HepG2 (cell line): Measurements from ENCODE around the gene BFAR. TPM values are rescaled to one million over a fixed set of nuclear protein-coding genes. Genes with fewer than 3 reads are reported as not detected.
A peak's percentile ranks its signal among the peaks of the same experiment; 100 is the strongest.

Experiments used
- ATAC-seq: fragments of 200-7000 bp; cut with Tn5 transposase; 3 replicates; pipeline ENCODE4 v1.9.1; 2020; ENCODE audit warnings: mild to moderate bottlenecking, moderate library complexity
- BruUV-seq: library from RNA; stranded (reverse); fragments of 400-500 nt; replicated peaks from 2 replicates; lab custom pipeline; 2021; lab: Mats Ljungman, UMichigan
- CTCF ChIA-PET: fragments of 300-600 bp; formaldehyde crosslinking; extraction: SDS; loops from one replicate; lab custom pipeline; 2021; ENCODE audit warnings: low total read pairs, inconsistent platforms, low intra/inter-chr PET ratio; lab: Yijun Ruan, JAX
- POLR2A ChIA-PET: fragments of 350-600 bp; sonication (Branson Sonifier 250); formaldehyde crosslinking; loops from one replicate; lab custom pipeline; 2020; ENCODE audit warnings: antibody characterized with exemption, inconsistent platforms; lab: Yijun Ruan, JAX
- DNase-seq: peaks from one replicate; pipeline ENCODE4 v3.0.0-alpha.2; 2015; ENCODE audit warnings: low spot score
- FAIRE-seq: peaks from 3 replicates; lab custom pipeline; 2011; peaks lifted over from hg19 to GRCh38; lab: Jason Lieb, UNC
- H2AFZ ChIP-seq: one replicate; pipeline ENCODE4 v1.6.1; 2011; ENCODE audit warnings: low read length, inconsistent platforms
- H3K27ac ChIP-seq: fragments of 300-600 bp; 3 replicates; pipeline ENCODE4 v1.8.0; 2011; ENCODE audit warnings: mixed run types, mild to moderate bottlenecking, mixed read lengths, low read length, inconsistent platforms; ENCODE audit not compliant: insufficient read depth; ENCODE audit errors: extremely low read length
- H3K27me3 ChIP-seq, 2 experiments: fragments of 200-600 bp in 1 of 2; 2 replicates in 1 of 2; 3 replicates in 1 of 2; pipeline versions ENCODE4 v1.6.0 to v1.8.0; 2011; ENCODE audit warnings: low read length in 2 of 2, mild to moderate bottlenecking in 2 of 2, moderate library complexity in 2 of 2, inconsistent platforms in 1 of 2; ENCODE audit not compliant: insufficient read depth in 2 of 2, control insufficient read depth in 1 of 2
- H3K36me3 ChIP-seq, 2 experiments: fragments of 200-600 bp in 1 of 2; replicated peaks in 1 of 2; 2 replicates in 1 of 2; 3 replicates in 1 of 2; pipeline versions ENCODE4 v1.5.1 to v1.8.0; 2011; ENCODE audit warnings: low read length in 2 of 2, inconsistent platforms in 1 of 2; ENCODE audit not compliant: insufficient read depth in 2 of 2, control insufficient read depth in 1 of 2
- H3K4me1 ChIP-seq: 2 replicates; pipeline ENCODE4 v1.5.1; 2012; ENCODE audit warnings: low read length, inconsistent platforms; ENCODE audit not compliant: insufficient read depth
- H3K4me2 ChIP-seq: 2 replicates; pipeline ENCODE4 v1.6.0; 2011; ENCODE audit warnings: low read depth, low read length, inconsistent platforms
- H3K4me3 ChIP-seq, 3 experiments: fragments of 200-600 bp in 1 of 3; sonication (generic), shearing (Covaris generic) in 1 of 3; replicated peaks in 1 of 3; 2 replicates each; pipeline ENCODE4 v1.5.1; 2011 to 2016; ENCODE audit warnings: low read length in 3 of 3, inconsistent platforms in 2 of 3, low read depth in 2 of 3, mild to moderate bottlenecking in 2 of 3, control low read depth in 1 of 3, mixed read lengths in 1 of 3; ENCODE audit not compliant: insufficient read depth in 1 of 3
- H3K79me2 ChIP-seq: one replicate; pipeline ENCODE4 v1.6.1; 2011; ENCODE audit warnings: low read length, inconsistent platforms; ENCODE audit not compliant: insufficient read depth
- H3K9ac ChIP-seq: 2 replicates; pipeline ENCODE4 v1.6.0; 2011; ENCODE audit warnings: mild to moderate bottlenecking, low read depth, low read length, inconsistent platforms; ENCODE audit not compliant: insufficient read depth
- H3K9me3 ChIP-seq: 2 replicates; pipeline ENCODE4 v1.5.1; 2012; ENCODE audit warnings: mild to moderate bottlenecking, low read length
- H4K20me1 ChIP-seq: 2 replicates; pipeline ENCODE4 v1.6.0; 2011; ENCODE audit warnings: inconsistent platforms, mild to moderate bottlenecking, low read length, moderate library complexity; ENCODE audit not compliant: insufficient read depth
- ATF7 ChIP-seq, 2 experiments: fragments of 450-650 bp in 1 of 2; sonication (generic) in 1 of 2; formaldehyde crosslinking in 1 of 2; IDR thresholded peaks; 2 replicates each; pipeline versions ENCODE4 v1.4.0 to v1.6.1; 2016 to 2020; ENCODE audit warnings: antibody characterized with exemption in 1 of 2, mild to moderate bottlenecking in 1 of 2, missing genetic modification reagents in 1 of 2
- FOXO1 ChIP-seq: sonication (generic); formaldehyde crosslinking; IDR thresholded peaks from 2 replicates; pipeline ENCODE4 v1.4.0; 2020; ENCODE audit warnings: missing genetic modification reagents
- HIVEP1 ChIP-seq: sonication (generic); formaldehyde crosslinking; IDR thresholded peaks from 2 replicates; pipeline ENCODE4 v1.4.0; 2020; ENCODE audit warnings: mild to moderate bottlenecking, missing genetic modification reagents
- KMT2B ChIP-seq: IDR thresholded peaks from 2 replicates; pipeline ENCODE4 v1.6.1; 2016; ENCODE audit warnings: missing genetic modification reagents, missing compliant biosample characterization
- MIXL1 ChIP-seq: IDR thresholded peaks from 2 replicates; pipeline ENCODE4 v1.6.1; 2016
- NFKB2 ChIP-seq: sonication (generic); formaldehyde crosslinking; IDR thresholded peaks from 2 replicates; pipeline ENCODE4 v1.4.0; 2020; ENCODE audit warnings: missing genetic modification reagents, borderline replicate concordance
- POLR2G ChIP-seq: fragments of 200-400 bp; formaldehyde crosslinking; IDR thresholded peaks from 2 replicates; pipeline ENCODE4 v1.6.1; 2018; ENCODE audit warnings: mild to moderate bottlenecking, low read depth, low read length, moderate library complexity
- RBM22 ChIP-seq: fragments of 200-400 bp; formaldehyde crosslinking; optimal IDR thresholded peaks from 2 replicates; pipeline ENCODE3; 2017; ENCODE audit warnings: mild to moderate bottlenecking, low read length, moderate library complexity
- TMF1 ChIP-seq: sonication (generic); formaldehyde crosslinking; IDR thresholded peaks from 2 replicates; pipeline ENCODE4 v1.8.1; 2022; ENCODE audit warnings: low read depth, missing genetic modification reagents
- ZNF205 ChIP-seq: IDR thresholded peaks from 2 replicates; pipeline ENCODE4 v1.6.1; 2018; ENCODE audit warnings: missing biosample characterization, missing genetic modification reagents
- ZNF264 ChIP-seq: sonication (generic); formaldehyde crosslinking; IDR thresholded peaks from 2 replicates; pipeline ENCODE4 v1.4.0; 2020; ENCODE audit warnings: missing genetic modification reagents
- ZNF572 ChIP-seq: sonication (generic); formaldehyde crosslinking; IDR thresholded peaks from 2 replicates; pipeline ENCODE4 v1.5.1; 2020; ENCODE audit warnings: mild to moderate bottlenecking, missing genetic modification reagents
- ZNF790 ChIP-seq: sonication (generic); formaldehyde crosslinking; IDR thresholded peaks from 2 replicates; pipeline ENCODE4 v1.8.0; 2022; ENCODE audit warnings: missing genetic modification reagents, mild to moderate bottlenecking, borderline replicate concordance
- ZNF816 ChIP-seq: sonication (generic); formaldehyde crosslinking; IDR thresholded peaks from 2 replicates; pipeline ENCODE4 v1.8.0; 2022; ENCODE audit warnings: missing genetic modification reagents, mild to moderate bottlenecking, borderline replicate concordance
- WGBS: methylation state at CpG from one replicate; pipeline ENCODE4 v1.1.6; 2017; ENCODE audit warnings: low lambda C conversion rate; 5-methylcytosine and 5-hydroxymethylcytosine counted together
- in situ Hi-C: cut with HindIII; loops from 2 replicates; pipeline ENCODE4 v1.10.0; 2017; ENCODE audit warnings: low pct_unique_long_range_greater_than_20kb; ENCODE audit not compliant: extremely low pct_ligation_motif_present
- intact Hi-C: fragments of 100-400 bp; cut with micrococcal nuclease; formaldehyde crosslinking; loops from one replicate; pipeline ENCODE4 v1.10.0; 2022; ENCODE audit not compliant: unreplicated experiment
- polyA plus RNA-seq, 8 experiments: library from polyadenylated mRNA; depleted of rRNA in 3 of 8; stranded (reverse) in 7 of 8; unstranded in 1 of 8; fragments of >200 nt; fragmentation: Illumina TruSeq in 4 of 8; extraction: Trizol in 4 of 8; gene quantifications; 2 replicates each; pipeline versions ENCODE4 v1.2.1 to v1.2.3, GENCODE V29; 2011 to 2016; ENCODE audit warnings: low read depth in 4 of 8, missing spikeins in 1 of 8, mixed read lengths in 1 of 8; ENCODE audit not compliant: insufficient read depth in 1 of 8
- total RNA-seq, 5 experiments: library from RNA; depleted of rRNA; stranded (reverse); fragments of >200 nt; fragmentation: Illumina TruSeq; extraction: Trizol; gene quantifications; 2 replicates each; pipeline ENCODE4 v1.2.3, GENCODE V29; 2016; ENCODE audit warnings: low read depth in 1 of 5
- TF ChIP-seq, protein P1 (sequence below): sonication (generic); formaldehyde crosslinking; conservative IDR thresholded peaks from 2 replicates; pipeline ENCODE4 v1.8.0; 2022; ENCODE audit warnings: mild to moderate bottlenecking, moderate library complexity, missing genetic modification reagents
- TF ChIP-seq, protein P2 (sequence below): sonication (generic); formaldehyde crosslinking; IDR thresholded peaks from 2 replicates; pipeline ENCODE4 v1.5.0; 2020; ENCODE audit warnings: missing genetic modification reagents
- TF ChIP-seq, protein P3 (sequence below): sonication (generic); formaldehyde crosslinking; IDR thresholded peaks from 2 replicates; pipeline ENCODE4 v1.8.0; 2022; ENCODE audit warnings: missing genetic modification reagents, mild to moderate bottlenecking, borderline replicate concordance
- TF ChIP-seq, protein P4 (sequence below): IDR thresholded peaks from 2 replicates; pipeline ENCODE4 v1.6.1; 2016; ENCODE audit warnings: missing compliant biosample characterization, missing genetic modification reagents, borderline replicate concordance

BFAR gene
- total and polyA plus RNA-seq, 2 of the 13 experiments (the other 11 are each of a cell fraction or from before 2014, with no cell fraction given): 96.9 to 120 TPM

DNA sequence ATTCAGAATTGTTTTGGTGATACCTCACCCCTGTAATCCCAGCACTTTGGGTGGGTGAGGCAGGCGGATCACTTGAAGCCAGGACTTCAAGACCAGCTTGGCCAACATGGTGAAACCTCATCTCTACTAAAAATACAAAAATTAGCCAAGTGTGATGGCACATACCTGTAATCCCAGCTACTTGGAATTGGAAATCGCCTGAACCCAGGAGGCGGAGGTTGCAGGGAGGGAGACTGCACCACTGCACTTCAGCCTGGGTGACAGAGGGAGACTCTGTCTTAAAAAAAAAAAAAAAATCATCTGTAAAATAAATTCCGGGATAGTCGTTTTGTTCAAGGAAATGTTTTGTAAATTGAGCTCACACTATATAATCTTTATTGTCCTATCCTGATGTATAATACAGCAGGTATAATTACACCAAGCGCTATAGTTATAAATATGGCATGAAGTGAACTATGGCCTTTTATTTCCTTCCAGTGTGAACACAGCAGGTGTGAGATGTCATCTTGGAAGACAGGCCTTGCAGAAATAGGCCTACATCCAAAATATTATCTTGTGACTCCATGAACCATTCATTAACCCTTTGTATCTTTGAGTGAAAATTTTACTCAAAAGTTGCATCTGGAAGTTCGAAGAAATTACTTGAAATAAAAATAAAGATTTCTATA lies 35.9 kb downstream of the BFAR start (continued):
- TF ChIP-seq, protein P1, sequence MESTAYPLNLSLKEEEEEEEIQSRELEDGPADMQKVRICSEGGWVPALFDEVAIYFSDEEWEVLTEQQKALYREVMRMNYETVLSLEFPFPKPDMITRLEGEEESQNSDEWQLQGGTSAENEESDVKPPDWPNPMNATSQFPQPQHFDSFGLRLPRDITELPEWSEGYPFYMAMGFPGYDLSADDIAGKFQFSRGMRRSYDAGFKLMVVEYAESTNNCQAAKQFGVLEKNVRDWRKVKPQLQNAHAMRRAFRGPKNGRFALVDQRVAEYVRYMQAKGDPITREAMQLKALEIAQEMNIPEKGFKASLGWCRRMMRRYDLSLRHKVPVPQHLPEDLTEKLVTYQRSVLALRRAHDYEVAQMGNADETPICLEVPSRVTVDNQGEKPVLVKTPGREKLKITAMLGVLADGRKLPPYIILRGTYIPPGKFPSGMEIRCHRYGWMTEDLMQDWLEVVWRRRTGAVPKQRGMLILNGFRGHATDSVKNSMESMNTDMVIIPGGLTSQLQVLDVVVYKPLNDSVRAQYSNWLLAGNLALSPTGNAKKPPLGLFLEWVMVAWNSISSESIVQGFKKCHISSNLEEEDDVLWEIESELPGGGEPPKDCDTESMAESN (CRISPR knock-in tag): no peak
- TF ChIP-seq ATF7 (IDR thresholded peaks at IDR 0.05) (no peak), ATF7 (CRISPR knock-in tag; IDR thresholded peaks at IDR 0.05) (no peak), FOXO1 (CRISPR knock-in tag) (no peak), NFKB2 (CRISPR knock-in tag) (no peak)

DNA sequence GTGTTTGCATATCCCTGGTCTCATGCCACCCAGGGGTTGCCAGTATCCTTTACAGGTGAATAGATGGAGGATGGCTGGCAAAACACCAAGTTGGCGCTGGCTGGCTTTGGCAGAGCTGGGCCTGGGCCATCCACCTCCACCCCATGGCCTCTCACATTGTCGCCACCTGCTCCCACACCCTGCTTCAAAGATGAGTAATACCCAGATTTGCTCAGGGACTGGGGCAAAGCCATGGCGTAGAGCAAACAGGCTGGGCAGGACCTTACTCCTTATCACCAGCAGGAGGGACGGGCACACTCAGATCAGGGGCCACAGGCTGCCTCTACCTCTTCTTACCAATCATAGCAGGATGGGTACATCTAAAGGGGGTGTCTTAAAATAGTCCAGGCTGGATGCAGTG lies 37.0 kb downstream of the BFAR start:
- H3K27ac ChIP-seq: no peak overlapping the region
- peak; percentile 21; the same call in 2 of the 3 replicates for ATAC-seq
- H4K20me1 ChIP-seq: no peaks in the 10 kb centered on the region
- no peaks in the 10 kb centered on the region for H3K9me3 ChIP-seq
- no TSS peak for BruUV-seq
- CTCF ChIA-PET: no interaction called here
- no peak overlapping the region for H3K9ac ChIP-seq
- WGBS: 98% methylated on average over 4 of the region's 4 CpGs
- H3K4me1 ChIP-seq: peaks cover 13% of the 10 kb centered on the region
- no peak overlapping the region for H3K4me2 ChIP-seq
- FAIRE-seq: no peak
- DNase-seq: no peak
- peaks cover 19 to 36% of the 10 kb centered on the region in 2 experiments for H3K36me3 ChIP-seq
- H2AFZ ChIP-seq: no peak overlapping the region
- H3K79me2 ChIP-seq: no peaks in the 10 kb centered on the region
- no peaks in the 10 kb centered on the region for H3K27me3 ChIP-seq
- H3K4me3 ChIP-seq: no peak overlapping the region
- POLR2A ChIA-PET: no interaction called here
- in situ Hi-C loops: no loop called here
- intact Hi-C loops: no loop called here
- TF ChIP-seq TMF1 (CRISPR knock-in tag): no peak
- TF ChIP-seq ZNF572: no peak
- TF ChIP-seq ZNF790: no peak
- no peak for TF ChIP-seq ZNF205 (CRISPR knock-in tag)
- TF ChIP-seq RBM22: peak; percentile 70
- 0 out of 2 replicates have a peak, but pooled peaks have one; percentile 55 for TF ChIP-seq POLR2G
- TF ChIP-seq KMT2B (CRISPR knock-in tag): no peak
- no peak for TF ChIP-seq MIXL1 (CRISPR knock-in tag)
- TF ChIP-seq, protein P2, sequence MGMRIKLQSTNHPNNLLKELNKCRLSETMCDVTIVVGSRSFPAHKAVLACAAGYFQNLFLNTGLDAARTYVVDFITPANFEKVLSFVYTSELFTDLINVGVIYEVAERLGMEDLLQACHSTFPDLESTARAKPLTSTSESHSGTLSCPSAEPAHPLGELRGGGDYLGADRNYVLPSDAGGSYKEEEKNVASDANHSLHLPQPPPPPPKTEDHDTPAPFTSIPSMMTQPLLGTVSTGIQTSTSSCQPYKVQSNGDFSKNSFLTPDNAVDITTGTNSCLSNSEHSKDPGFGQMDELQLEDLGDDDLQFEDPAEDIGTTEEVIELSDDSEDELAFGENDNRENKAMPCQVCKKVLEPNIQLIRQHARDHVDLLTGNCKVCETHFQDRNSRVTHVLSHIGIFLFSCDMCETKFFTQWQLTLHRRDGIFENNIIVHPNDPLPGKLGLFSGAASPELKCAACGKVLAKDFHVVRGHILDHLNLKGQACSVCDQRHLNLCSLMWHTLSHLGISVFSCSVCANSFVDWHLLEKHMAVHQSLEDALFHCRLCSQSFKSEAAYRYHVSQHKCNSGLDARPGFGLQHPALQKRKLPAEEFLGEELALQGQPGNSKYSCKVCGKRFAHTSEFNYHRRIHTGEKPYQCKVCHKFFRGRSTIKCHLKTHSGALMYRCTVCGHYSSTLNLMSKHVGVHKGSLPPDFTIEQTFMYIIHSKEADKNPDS (CRISPR knock-in tag): 0 out of 2 replicates have a peak, but pooled peaks have one; percentile 4
- TF ChIP-seq HIVEP1 (CRISPR knock-in tag): no peak
- TF ChIP-seq, protein P3, sequence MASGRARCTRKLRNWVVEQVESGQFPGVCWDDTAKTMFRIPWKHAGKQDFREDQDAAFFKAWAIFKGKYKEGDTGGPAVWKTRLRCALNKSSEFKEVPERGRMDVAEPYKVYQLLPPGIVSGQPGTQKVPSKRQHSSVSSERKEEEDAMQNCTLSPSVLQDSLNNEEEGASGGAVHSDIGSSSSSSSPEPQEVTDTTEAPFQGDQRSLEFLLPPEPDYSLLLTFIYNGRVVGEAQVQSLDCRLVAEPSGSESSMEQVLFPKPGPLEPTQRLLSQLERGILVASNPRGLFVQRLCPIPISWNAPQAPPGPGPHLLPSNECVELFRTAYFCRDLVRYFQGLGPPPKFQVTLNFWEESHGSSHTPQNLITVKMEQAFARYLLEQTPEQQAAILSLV (CRISPR knock-in tag): no peak
- TF ChIP-seq, protein P4, sequence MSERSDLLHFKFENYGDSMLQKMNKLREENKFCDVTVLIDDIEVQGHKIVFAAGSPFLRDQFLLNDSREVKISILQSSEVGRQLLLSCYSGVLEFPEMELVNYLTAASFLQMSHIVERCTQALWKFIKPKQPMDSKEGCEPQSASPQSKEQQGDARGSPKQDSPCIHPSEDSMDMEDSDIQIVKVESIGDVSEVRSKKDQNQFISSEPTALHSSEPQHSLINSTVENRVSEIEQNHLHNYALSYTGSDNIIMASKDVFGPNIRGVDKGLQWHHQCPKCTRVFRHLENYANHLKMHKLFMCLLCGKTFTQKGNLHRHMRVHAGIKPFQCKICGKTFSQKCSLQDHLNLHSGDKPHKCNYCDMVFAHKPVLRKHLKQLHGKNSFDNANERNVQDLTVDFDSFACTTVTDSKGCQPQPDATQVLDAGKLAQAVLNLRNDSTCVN (CRISPR knock-in tag): no peak
- TF ChIP-seq ZNF264: no peak
- TF ChIP-seq ZNF816: no peak
